PFSK-1 (cell line): ENCODE data around the gene ANKFY1.

Source experiments
- FOXP2 ChIP-seq: optimal IDR thresholded peaks from 2 replicates; pipeline ENCODE3; 2011; ENCODE audit warnings: borderline replicate concordance, control low read depth, inconsistent platforms; ENCODE audit not compliant: insufficient read depth; ENCODE audit errors: extremely low read length, extremely low read depth
- POLR2AphosphoS5 ChIP-seq: IDR thresholded peaks from 2 replicates; pipeline ENCODE4 v1.6.1; 2012; ENCODE audit warnings: low read depth, mild to moderate bottlenecking, control low read depth, low read length, moderate library complexity
- REST ChIP-seq, 2 experiments: IDR thresholded peaks; 2 replicates each; pipeline versions ENCODE4 v1.6.1 to v1.8.0; 2011 to 2012; ENCODE audit warnings: low read depth in 2 of 2, low read length in 2 of 2, control low read depth in 1 of 2, inconsistent platforms in 1 of 2, mild to moderate bottlenecking in 1 of 2, moderate library complexity in 1 of 2; ENCODE audit not compliant: insufficient read depth in 1 of 2
- SIN3A ChIP-seq: IDR thresholded peaks from 2 replicates; pipeline ENCODE4 v1.6.1; 2012; ENCODE audit warnings: mild to moderate bottlenecking, low read length, moderate library complexity, borderline replicate concordance; ENCODE audit not compliant: insufficient read depth
- TAF1 ChIP-seq: IDR thresholded peaks from 2 replicates; pipeline ENCODE4 v1.6.1; 2012; ENCODE audit warnings: low read length, control low read depth, borderline replicate concordance; ENCODE audit not compliant: insufficient read depth

The ANKFY1 gene

DNA sequence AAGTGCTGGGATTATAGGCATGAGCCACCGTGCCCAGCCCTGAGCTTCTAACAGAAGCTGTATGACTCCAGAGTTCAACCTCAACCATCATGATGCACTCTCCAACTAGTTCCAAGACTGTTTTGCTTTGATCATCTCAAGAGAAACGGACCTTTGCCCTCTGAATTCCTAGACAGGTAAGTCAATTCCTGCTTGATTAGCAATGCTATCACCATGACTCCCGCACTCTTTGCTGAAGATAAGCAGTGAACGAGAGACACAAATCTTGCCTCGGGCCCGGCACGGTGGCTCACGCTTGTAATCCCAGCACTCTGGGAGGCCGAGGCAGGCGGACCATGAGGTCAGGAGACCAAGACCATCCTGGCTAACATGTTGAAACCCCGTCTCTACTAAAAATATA is 22.2 kb downstream of the ANKFY1 start:
- no peak for TF ChIP-seq SIN3A
- TF ChIP-seq POLR2AphosphoS5, result no peak
- no peak for TF ChIP-seq FOXP2
- TF ChIP-seq TAF1, result no peak
- TF ChIP-seq REST (IDR thresholded peaks at IDR 0.05; ENCODE audit: insufficient read depth in 1 of 2, low read depth in 2 of 2, low read length in 2 of 2), result no peak

- TF ChIP-seq FOXP2, result no peak
- no peak for TF ChIP-seq TAF1
These were observed 27.3 kb downstream of the ANKFY1 start for GRCh38 chr17:4236456-4236855.

DNA sequence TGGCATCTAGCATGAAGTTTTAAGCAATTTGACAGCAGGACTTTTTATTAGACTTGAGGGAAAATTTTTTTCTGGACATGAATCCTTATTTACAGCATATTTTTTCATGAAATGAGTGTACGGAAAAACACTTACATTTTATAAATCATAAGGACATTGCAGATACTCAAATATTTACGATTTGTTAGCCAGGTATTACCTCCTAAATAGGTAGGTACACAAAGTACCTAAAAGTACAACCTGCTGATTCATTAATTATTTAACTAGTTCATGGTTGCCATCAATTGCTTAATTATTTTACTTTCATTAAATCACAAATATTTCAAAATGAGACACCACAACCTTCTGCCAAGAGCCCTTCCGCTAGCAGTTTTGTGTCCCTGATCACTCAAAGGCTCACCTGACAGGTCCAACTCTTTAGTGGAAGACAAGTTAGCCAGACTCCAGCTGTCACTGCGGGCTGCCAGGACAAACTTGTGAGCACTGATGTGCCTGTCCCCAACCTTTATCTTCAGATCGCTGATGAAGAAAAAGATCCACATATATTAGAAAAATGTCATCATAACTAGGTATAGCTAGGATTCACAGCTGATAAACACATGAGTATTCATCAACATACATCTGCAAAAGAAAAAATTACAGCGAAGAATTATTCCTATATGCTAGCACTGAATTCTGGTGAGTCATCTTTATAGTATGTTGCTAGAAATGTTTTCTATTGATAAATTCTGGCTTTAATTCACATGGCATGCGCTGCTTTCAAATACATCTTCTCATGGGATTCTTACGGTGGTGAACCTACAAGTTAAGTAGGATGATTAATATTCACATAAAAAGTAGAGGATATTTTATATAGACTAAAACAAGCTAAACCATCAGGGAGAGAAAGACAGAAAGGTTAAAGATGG is 28.2 kb downstream of the ANKFY1 start:
- TF ChIP-seq SIN3A (no peak), FOXP2 (no peak), POLR2AphosphoS5 (no peak), REST (IDR thresholded peaks at IDR 0.05; ENCODE audit: insufficient read depth in 1 of 2, low read depth in 2 of 2, low read length in 2 of 2) (no peak), TAF1 (no peak)

- TF ChIP-seq POLR2AphosphoS5 (no peak), REST (IDR thresholded peaks at IDR 0.05; ENCODE audit: insufficient read depth in 1 of 2, low read depth in 2 of 2, low read length in 2 of 2) (no peak), SIN3A (no peak), TAF1 (no peak), FOXP2 (no peak)
These were observed 29.4 kb downstream of the ANKFY1 start for GRCh38 chr17:4234401-4234800.

GRCh38 chr17:4233668-4234258 is 30.0 kb downstream of the ANKFY1 start:
- TF ChIP-seq POLR2AphosphoS5, result no peak
- TF ChIP-seq FOXP2, result no peak
- no peak for TF ChIP-seq SIN3A
- no peak for TF ChIP-seq TAF1
